Loucy (cell line): ENCODE data around the gene TRPM3.

Experiments used
- EZH2phosphoT487 ChIP-seq: fragments of 200-600 bp; IDR thresholded peaks from 2 replicates; pipeline ENCODE4 v1.6.1; 2018; ENCODE audit warnings: antibody characterized with exemption, mild to moderate bottlenecking, moderate library complexity, borderline replicate concordance
- TF ChIP-seq, protein P1 (sequence below): fragments of 200-600 bp; sonication (generic); conservative IDR thresholded peaks from 2 replicates; pipeline ENCODE4 v1.5.1; 2014; ENCODE audit warnings: mild to moderate bottlenecking, antibody characterized with exemption, low read length

DNA sequence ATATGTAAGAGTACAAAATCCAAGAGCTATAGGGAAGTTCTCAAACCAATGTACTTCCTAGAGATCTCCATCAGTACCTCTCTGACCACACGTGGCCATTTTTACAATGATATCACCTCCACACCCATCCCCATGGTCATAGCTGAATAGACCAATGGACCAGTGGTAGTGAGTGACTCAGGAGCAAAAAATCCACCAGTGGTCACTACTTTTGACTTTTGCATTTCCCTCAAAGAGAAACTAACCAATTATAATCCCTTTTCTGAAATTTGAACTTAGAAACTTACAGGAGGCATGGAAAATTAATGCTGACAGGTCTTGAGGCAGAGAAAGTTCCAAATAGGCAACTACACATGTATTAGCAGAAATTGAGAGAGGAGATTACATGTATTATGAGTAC is 238.4 kb downstream of the TRPM3 start:
- TF ChIP-seq, protein P1, sequence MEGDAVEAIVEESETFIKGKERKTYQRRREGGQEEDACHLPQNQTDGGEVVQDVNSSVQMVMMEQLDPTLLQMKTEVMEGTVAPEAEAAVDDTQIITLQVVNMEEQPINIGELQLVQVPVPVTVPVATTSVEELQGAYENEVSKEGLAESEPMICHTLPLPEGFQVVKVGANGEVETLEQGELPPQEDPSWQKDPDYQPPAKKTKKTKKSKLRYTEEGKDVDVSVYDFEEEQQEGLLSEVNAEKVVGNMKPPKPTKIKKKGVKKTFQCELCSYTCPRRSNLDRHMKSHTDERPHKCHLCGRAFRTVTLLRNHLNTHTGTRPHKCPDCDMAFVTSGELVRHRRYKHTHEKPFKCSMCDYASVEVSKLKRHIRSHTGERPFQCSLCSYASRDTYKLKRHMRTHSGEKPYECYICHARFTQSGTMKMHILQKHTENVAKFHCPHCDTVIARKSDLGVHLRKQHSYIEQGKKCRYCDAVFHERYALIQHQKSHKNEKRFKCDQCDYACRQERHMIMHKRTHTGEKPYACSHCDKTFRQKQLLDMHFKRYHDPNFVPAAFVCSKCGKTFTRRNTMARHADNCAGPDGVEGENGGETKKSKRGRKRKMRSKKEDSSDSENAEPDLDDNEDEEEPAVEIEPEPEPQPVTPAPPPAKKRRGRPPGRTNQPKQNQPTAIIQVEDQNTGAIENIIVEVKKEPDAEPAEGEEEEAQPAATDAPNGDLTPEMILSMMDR: no peak
- no peak for TF ChIP-seq EZH2phosphoT487
